Daoy (cell line): ENCODE measurements around the gene C9orf57. TPM values are rescaled to one million over a fixed set of nuclear protein-coding genes. Genes with fewer than 3 reads are reported as not detected.
A peak's percentile ranks its signal among the peaks of the same experiment; 100 is the strongest.
"Not testable (repeated sequence)": the region's sequence is repeated elsewhere in the genome, so short reads cannot be mapped to it uniquely, and the experiment has no call there.

Experiments
- DNase-seq: peaks from one replicate; pipeline ENCODE4 v3.0.0-alpha.2; 2015; ENCODE audit warnings: low read depth
- total RNA-seq: library from RNA; depleted of rRNA; stranded (reverse); fragments of >200 nt; shearing (Covaris generic); gene quantifications from 2 replicates; pipeline ENCODE4 v1.2.3, GENCODE V29; 2014; rRNA removed

Gene C9orf57, protein sequence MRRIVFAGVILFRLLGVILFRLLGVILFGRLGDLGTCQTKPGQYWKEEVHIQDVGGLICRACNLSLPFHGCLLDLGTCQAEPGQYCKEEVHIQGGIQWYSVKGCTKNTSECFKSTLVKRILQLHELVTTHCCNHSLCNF
- not detected in 2 replicates for total RNA-seq

DNA sequence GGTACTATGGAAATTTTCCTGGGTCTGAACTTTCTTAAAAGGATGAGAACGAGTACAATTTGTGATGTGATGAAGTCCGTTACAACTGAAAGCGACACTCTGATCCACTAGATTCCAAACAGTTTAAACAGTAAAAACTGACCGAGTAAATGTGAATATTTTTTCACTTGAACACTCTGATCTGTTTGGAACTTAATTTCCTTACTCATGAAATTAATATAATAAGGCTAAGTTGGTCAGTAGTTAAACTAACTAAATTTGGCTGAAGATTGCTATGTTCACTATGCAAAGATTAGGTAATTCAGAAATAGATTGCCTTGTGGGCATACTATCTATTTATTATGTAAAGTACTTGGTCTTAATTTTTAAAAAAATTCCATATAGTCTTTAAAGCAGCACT lies at the start of gene C9orf57:
C9orf57 (minus strand) TSS at position 101 of the 400 bp plus-strand sequence. CDS start 1,282 bp downstream, outside the sequence.
- DNase-seq, result no peak

DNA sequence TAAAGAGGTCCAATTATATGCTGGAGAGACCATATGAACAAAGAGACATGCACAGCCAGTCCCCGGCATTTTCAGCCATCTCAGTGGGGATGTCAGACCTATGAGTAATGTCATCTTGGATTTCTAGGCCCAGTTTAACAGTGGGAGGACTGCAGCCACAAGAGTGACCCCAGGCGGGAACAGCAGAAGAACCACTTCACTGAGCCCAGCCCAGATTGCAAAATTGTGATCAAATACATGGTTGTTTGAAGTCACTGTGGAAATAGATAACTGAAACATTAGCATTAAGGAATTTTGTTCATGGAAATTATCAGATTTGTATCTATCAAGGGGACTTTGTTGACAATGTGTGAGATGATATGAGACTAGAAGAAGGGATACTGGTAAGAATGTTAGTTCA lies 42.1 kb upstream of the C9orf57 start:
- DNase-seq, result no peak

DNA sequence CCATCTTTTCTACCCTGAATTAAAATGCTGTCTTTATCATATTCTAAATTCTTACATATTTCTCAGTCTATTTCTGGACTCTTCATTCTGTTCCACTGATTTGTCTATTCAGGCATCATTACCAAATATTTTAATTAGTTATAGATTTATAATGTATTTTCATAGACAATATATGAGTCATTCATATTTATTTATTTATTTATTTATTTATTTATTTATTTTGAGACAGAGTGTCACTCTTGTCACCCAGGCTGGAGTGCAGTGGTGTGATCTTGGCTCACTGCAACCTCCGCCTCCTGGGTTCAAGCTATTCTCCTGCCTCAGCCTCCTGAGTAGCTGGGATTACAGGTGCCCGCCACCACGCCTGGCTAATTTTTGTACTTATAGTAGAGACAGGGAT lies 35.1 kb upstream of the C9orf57 start:
- not testable (repeated sequence) for DNase-seq

DNA sequence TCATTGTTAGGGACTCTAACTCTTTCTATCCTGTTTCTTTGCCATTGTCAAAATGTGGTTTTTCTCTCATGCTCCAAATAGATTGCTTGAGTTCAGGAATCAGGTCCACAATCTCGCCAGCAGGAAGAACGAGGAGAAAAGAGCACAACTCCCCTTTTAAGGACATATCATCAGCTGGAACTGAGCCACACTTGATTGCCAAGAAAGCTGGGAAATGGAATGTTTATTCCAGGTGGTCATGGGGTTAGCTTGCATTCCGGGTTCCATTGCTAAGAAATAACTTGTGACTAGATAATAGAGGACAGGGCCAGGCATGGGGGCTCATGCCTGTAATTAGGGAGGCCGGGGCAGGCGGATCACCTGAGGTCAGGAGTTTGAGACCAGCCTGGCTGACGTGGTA lies 32.4 kb upstream of the C9orf57 start:
- DNase-seq, result no peak

DNA sequence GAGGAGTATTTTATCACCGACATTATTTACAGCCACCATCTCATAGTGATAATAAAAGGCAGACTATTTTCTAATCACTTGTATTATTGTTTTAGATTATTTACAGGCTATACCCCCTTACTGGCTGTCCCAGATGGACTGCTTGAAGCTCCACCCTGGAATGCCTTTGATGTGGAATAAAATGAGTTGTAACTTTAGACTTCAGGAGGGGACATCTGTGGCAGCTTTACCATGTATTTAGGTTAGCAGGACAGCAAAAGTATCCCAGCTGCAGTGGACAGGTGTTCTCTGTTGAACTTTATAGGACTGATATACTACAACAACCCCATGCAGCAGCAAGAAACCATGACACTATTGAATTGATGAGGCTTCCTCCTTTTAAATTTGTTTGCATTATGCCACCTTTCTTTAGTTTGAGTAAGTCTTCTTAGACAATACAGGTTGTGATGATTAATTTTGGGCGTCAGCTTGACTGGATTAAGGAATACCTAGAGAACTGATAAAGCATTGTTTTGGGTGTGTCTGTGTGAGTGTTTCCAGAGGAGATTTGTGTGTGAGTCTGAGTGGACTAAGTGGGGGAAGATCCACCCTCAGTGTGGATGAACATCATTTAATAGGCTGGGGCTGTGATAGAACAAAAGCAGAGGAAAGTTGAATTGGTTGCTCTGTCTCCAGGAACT lies 29.2 kb upstream of the C9orf57 start:
- DNase-seq, result no peak

DNA sequence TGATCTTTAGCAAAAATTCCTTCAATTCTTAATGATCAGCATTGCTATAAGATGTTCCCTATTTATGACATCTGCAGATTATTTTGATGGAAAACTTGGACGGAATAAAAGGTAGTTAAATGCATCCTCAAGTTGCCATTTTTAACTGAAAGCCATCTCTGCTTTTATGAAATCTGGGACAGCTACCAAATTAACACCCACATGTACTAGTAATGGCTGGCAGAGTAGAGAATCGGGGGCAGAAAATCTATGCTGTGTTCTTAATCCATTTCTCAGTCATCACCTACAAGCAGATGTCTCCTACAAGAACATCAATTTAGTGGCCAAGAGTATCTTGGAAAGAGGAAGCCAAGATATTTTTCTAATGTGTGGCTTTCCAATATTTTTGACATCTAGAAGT lies 22.1 kb upstream of the C9orf57 start:
- no peak for DNase-seq

DNA sequence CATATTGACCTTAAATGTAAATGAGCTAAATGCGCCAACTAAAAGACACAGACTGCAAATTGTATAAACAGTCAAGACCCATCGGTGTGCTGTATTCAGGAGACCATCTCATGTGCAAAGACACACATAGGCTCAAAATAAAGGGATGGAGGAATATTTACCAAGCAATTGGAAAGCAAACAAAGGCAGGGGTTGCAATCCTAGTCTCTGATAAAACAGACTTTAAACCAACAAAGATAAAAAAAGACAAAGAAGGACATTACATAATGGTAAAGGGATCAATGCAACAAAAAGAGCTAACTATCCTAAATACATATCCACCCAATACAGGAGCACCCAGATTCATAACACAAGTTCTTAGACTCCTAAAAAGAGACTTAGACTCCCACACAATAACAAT lies 14.3 kb upstream of the C9orf57 start:
- DNase-seq, result not testable (repeated sequence)

DNA sequence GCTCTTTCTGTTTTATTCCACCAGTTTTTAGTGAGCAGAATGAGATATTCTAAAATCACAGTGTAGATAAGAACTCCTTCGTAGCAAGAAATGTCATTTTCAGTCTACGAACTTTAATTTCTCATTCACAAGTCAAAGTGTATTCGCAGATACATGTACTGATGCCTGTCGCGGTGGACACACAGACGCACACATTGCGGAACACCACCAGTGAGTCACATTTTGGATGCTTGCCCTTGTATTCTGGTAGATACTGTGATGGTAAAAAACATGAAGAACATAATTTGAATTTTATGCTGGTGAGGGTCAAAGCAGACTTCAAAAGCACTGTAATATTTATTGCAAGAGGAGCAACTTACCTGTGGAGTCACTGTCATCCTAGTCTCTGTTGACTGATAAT lies 4.7 kb upstream of the C9orf57 start:
- peak; percentile 60 for DNase-seq

DNA sequence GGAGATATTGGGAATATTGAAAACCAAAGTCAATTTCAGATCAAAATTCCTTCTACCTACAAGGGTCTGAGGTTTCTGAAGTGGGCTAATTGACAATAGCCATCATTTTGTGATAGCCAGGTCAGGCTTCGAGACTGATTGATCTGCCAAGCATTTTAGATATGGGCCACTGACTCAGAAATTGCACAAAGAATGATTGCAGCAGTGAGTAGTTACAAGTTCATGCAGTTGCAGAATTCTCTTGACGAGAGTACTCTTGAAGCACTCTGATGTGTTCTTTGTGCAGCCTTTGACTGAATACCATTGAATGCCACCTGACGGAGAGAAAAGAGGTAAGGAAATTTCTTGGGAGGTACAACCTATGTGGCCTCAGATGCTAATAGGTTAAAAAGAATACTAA lies 8.3 kb downstream of the C9orf57 start:
- DNase-seq, result no peak

DNA sequence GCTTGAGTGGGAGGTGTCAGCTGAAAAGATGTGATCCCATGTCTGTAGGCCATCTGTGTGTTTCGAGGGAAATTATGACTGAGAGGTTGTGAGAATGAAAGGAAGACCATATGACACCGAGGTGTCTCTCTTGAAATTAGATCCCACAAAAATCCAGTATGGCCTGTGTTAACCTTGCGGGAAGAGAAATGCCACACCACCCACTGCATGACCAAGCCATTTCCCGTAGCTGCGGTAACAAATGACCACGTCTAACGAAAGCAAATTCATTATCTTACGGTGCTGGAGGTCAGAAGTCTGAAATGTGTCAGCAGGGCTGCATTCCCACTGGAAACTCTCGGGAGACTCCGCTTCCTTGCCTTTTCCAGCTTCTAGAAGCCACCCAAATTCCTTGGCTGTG lies 11.6 kb downstream of the C9orf57 start:
- DNase-seq, result peak; percentile 28

DNA sequence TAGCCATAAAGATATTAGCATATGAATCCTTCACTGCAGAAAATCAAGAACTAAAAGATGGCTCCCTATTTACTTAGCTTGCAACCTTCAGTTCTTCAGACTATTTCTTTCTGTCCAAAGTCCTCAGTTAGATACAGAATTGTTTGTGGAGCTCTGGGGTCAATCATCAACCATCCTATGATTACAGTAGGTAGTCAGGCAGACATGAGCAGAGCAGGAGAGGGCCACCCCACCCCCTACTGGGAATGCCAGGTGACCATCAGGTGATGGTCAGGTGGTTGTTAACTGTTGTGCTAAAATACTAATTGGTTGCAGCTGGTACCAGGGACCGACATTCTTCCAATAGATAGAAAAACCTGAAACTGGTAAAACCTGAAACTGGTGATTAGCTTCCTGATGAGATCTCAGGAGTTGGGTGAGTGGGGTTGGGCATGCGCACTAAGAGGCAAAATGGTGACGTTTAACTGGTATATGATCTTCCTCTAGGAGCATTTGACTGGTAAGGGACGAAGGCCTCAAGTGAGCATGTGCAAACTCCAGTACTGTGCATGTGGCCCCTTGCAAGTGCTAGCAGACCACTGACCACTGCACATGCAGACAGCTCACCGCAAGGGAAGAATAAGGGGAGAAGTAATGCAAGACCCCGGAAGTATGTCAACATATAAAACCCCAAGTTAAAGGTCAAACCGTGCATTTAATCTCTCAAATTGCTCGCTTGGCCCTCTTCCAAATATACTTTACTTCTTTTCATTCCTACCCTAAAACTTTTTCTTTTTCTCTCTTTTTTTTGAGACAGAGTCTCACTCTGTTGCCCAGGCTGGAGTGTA lies 13.6 kb downstream of the C9orf57 start:
- no peak for DNase-seq

DNA sequence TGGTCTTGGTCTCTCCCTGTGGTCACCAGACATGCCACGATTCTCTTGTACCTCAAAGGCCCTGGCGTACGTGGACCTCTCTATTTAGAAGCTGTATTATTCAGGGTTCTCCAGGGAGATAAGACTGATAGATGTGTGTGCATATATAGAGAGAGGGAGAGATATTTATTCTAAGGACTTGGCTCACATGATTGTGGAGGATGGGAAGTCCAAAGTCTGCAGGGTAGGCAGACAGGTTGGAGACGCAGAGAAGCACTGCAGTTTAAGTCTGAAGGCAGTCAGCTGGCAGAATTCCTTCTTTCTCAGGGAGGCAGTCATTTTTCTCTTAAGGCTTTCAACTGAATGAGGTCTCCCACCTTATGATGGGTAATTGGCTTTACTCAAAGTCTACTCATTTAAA lies 16.3 kb downstream of the C9orf57 start:
- DNase-seq, result no peak

DNA sequence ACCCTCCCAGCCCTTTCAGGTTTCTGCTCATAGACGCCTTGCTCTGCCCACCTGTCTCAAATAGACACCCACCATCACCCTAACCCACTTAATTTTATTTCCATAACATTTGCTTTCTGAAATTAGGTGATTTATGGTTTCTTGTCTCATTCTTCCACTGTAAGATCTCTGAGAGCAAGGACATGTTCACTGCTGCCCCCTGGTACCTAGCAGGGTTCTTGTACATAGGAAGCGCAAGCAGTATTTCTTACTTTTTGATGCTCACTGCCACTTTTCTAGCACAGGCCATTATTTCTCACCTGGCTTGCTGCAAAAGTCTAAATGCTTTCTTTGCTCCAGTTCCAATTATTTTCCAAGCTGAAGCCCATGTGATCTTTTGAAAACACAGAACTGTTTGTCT lies 16.8 kb downstream of the C9orf57 start:
- DNase-seq, result no peak

DNA sequence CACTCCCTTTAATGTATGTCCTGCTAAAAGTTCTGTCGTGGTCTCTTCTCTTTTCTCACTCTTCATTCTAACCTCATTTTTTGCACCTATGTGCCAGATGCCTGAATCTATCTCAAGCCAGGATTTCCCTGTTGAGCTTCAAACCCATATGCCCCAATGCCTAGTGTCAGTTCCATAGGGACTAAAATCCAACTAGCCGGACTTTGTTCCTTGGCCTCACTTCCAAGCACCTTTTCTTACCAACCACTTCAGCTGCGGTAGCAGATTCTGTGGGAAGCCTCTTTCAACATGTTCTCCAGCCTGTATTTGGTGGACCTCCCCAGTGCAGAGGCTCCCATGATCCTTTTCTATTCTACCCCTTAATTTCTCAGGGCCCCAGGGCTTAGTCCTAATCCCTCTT lies 17.5 kb downstream of the C9orf57 start:
- DNase-seq, result no peak

DNA sequence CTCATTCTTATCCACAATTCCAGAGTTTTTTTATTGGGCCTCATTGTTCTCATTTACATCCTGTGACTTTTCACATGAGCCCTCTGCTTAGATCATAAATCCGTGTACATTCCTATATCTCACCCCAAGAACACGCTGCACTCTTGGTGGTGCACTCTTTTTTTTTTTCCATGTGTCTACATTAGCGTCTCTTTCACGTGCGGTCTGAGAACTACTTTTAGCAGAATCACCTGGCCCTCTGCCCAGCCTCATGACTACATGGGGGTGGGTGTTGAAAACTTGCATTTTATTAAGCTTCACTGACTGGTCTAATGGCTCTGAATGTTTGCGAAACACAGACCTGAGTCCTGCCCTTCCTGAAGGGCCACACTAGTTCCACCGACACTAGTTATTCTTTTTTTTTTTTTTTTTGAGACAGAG lies 18.6 kb downstream of the C9orf57 start:
- DNase-seq, result peak; percentile 72

DNA sequence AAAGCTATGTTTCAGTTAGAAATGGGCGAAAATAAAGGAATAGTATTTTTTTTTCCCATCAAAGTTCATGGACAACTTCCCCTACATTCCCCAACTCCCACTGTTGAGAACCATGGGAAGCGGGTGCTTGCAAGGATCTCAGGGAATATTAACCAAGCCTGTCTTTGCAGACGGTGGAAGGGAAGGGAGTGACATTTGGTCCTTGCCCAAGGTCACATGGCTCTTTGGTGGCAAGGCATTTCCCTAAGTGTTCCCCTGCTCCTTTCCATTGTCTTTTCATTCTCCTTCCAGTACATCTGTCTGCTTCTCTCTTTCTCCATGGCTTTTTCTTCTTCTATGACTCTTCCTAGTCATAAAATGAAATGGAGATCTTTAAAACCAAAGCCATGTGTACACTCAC lies 19.0 kb downstream of the C9orf57 start:
- DNase-seq, result no peak

DNA sequence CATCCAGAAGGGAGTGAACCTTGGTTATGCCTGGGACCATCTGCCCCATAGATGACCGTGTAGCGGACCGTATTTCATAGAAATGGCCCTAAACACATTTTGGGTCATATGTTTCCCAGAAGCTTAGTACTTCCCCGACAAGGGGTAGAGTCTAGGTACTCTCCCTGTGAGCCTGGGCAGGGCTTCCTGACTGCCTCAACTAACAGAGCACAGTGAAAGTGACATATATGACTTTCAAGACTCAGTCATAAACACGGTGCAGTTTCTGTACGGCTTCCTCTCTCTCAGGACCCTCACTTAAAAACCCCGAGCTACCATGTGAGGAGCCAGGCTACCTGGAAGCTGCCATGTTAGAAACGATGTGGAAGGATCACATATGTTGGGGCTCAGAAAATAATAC lies 20.9 kb downstream of the C9orf57 start:
- DNase-seq, result no peak

DNA sequence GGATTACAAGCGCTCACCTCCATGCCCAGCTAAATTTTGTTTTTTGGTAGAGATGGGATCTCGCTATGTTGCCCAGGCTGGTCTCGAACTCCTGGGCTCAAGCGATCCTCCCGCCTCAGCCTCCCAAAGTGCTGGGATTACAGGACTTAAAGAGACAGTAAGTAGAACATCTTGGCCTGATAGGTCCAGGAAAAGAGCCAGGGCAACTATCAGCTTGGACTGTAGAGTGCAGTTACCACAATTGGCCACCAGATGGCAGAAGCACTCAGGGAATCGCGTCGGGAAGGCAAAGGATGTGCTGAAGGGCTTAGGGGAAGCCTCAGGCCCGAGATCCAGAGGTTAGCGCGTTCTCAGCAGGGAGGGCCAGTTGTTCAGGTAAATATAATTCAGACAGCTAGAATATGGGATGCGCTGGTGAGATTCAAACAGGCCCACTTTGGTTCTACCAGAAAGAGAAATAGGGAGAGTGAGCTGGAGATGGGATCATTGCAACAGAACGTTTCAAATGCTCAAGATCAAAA lies 21.5 kb downstream of the C9orf57 start:
- peak; percentile 84 for DNase-seq

DNA sequence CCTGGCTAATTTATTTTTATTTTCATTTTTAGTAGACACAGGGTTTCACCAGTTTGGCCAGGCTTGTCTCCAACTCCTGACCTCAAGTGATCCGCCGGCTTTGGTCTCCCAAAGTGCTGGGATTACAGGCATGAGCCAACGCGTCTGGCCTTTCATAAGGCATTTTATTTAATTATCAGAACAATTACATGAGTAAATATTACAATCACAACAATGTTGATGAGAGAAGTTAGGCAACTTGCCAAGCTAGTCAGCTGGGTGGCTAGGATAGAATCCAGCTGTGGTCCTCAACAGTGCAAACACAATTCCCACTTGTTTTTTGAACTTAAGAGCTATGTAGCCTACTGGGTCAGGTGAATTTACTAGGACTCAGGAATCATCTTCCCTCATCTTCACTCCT lies 22.0 kb downstream of the C9orf57 start:
- DNase-seq, result no peak

DNA sequence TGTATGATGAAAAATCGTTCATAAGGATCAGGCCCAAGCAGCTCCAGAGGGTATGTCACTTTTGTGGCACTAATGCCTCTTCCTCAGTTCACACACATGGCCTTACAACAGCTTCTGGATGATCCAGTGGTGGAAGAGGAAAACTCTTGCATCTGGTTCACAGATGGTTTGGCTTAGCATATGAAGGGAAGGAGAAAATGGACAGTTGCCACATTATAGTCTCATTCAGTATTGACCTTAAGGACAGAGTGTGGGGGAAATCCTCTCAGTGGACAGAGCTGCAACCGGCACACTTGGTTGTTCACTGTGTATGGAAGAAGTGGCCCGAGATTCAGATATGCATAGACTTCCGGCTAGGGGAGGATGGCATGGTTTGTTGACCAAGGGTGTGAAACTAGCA lies 22.8 kb downstream of the C9orf57 start:
- DNase-seq, result no peak

DNA sequence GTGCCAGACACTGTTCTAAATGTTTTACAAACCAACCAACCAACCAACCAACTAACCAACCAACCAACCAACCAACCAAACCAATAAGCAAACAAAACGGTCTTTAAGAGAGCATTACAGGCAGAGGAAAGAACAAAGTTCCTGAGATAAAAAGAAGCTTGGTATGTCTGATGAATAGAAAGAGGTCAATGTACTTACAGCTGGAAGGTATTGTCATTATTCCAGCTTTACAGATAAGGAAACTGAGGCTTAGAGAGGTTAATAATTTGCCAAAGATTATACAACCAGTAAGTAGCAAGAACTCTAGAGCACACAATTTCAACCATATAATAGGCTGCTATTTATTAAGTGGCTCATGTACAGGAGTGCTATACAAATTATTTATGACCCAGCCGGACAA lies 29.6 kb downstream of the C9orf57 start:
- no peak for DNase-seq

DNA sequence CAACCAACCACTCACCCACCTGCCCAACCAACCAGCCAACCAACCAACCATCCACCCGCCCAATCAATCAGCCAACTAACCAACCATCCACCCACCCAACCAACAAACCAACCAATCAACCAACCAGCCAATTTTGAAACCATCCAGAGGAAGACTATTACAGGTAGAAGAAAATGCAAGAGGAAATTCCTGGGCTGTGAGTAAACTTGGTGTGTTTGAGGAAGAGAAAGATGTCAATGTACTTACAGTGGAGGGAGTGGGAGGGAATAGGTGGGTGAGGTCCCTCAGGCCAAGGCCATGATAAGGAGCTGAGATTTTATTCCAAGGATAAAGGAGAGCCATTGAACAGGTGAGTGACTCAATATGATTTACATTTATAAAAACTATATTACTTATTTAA lies 30.4 kb downstream of the C9orf57 start:
- DNase-seq, result no peak

DNA sequence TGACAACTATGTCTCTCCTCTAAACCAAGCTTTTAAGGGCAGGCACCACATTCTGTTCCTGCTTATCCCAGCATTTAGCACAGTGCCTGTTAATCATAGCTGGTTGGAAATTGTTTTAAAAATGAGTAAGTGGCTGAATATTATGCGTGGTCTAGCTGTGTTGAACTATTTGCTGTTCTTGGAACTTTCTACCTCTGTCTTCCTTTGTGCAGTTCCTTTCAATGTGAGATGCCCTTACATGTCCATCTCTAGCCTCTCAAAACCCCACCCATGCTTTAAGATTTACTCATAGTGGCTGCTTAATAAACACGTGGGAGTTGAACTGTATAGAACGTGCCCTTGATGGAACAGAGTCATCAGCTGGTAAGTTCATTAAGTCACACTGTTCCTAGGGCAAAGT lies 34.5 kb downstream of the C9orf57 start:
- no peak for DNase-seq
